ENCODE data around the gene PDGFB. TPM values are rescaled to one million over a fixed set of nuclear protein-coding genes. Genes with fewer than 3 reads are reported as not detected.

Gene PDGFB
- total RNA-seq, 2 donors from 2014 or later = 5.9 to 10.4 TPM

GRCh38 chr22:39233710-39234471 lies 10.9 kb downstream of the PDGFB start:
- no peaks in the 10 kb centered on the region for H3K9me3 ChIP-seq (ENCODE audit: control insufficient read depth, low read length)
- peaks cover 34% of the 10 kb centered on the region for H3K4me1 Mint-ChIP-seq

DNA sequence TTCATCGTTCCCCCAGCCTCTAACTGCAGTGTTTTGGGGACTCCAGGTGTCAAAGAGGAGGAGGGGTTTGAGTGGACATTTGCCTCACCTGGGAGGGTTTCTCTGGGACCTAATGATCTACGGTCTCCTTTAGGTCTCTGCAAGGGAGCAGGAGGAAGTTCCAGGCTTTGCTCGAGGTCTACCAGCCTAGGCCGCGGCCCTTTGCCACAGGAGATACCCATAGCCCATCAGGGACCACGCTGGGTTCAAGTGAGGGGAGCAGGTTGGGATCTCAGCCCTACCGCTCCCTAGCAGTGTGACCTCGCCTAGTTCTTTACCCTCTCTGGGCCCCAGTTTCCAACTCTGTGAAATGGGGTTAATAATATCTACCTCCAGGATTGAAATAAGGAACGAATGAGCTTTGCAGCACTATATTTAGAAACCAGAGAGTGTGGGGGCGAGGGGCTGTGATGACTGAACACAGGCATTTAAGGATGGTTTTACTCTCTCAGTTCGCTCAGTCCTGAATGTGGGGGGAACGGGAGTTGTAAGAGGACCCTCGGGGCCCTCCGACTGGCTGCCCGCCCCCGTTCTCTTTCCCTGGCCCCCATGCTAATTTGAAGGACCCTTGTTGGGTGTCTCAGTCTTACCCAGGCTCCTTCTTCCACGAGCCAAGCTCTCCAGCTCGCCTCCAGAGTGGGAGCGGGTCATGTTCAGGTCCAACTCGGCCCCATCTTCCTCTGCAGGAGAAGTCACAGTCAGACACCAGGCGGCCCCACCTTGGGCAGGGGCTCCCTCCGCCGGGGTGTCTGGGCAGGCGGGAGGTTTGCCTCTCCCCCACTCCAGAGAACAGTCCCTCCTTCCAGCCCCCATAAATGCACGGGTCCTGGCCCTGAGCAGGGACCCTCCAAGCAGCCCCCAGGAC lies 11.7 kb downstream of the PDGFB start:
- 92 to 98% methylated on average over 15 to 25 of the region's 25 CpGs for WGBS, 2 experiments (ENCODE audit: insufficient coverage in 1 of 2, insufficient read length in 1 of 2)
- no peaks in the 10 kb centered on the region for H3K27me3 ChIP-seq (ENCODE audit: control insufficient read depth, insufficient read depth, low read length, poor library complexity, severe bottlenecking)
- H3K27me3 Mint-ChIP-seq (ENCODE audit: insufficient read depth) = no peaks in the 10 kb centered on the region
- peaks cover 14% of the 10 kb centered on the region for H3K4me1 ChIP-seq (ENCODE audit: control insufficient read depth, insufficient read depth, low read length)
- H3K27ac ChIP-seq (ENCODE audit: low read depth, low read length) = peak overlapping the region; percentile 36
- H3K9me3 ChIP-seq (ENCODE audit: control insufficient read depth, low read length) = no peaks in the 10 kb centered on the region
- H3K4me3 ChIP-seq (ENCODE audit: low read length) = no peak overlapping the region
- peaks cover 8% of the 10 kb centered on the region for H3K36me3 Mint-ChIP-seq (ENCODE audit: low read depth)
- DNase-seq = no peak
- no peaks in the 10 kb centered on the region for H3K36me3 ChIP-seq (ENCODE audit: control insufficient read depth, insufficient read depth, low read length)
- peaks cover 34% of the 10 kb centered on the region for H3K4me1 Mint-ChIP-seq
- H3K9me3 Mint-ChIP-seq = no peaks in the 10 kb centered on the region
- no peak overlapping the region for H3K27ac Mint-ChIP-seq
- no peak overlapping the region for H3K9ac ChIP-seq (ENCODE audit: extremely low read depth, low read length, poor library complexity, severe bottlenecking)
- H3K4me3 Mint-ChIP-seq = no peak overlapping the region
- no peak for TF ChIP-seq CTCF (conservative IDR thresholded peaks at IDR 0.05)

More at GRCh38 chr22:39233710-39234471, 10.9 kb downstream of the PDGFB start:
- Histone ChIP-seq H3K27ac (ENCODE audit: low read depth, low read length) (peak overlapping the region; percentile 73), H3K4me1 (ENCODE audit: control insufficient read depth, insufficient read depth, low read length) (peaks cover 14% of the 10 kb centered on the region), H3K36me3 (ENCODE audit: control insufficient read depth, insufficient read depth, low read length) (no peaks in the 10 kb centered on the region), H3K27me3 (ENCODE audit: control insufficient read depth, insufficient read depth, low read length, poor library complexity, severe bottlenecking) (no peaks in the 10 kb centered on the region), H3K9ac (ENCODE audit: extremely low read depth, low read length, poor library complexity, severe bottlenecking) (no peak overlapping the region), H3K4me3 (ENCODE audit: low read length) (no peak overlapping the region)
- Mint-ChIP-seq H3K4me3 (no peak overlapping the region), H3K9me3 (no peaks in the 10 kb centered on the region), H3K27ac (peak overlapping the region; percentile 5), H3K27me3 (ENCODE audit: insufficient read depth) (no peaks in the 10 kb centered on the region), H3K36me3 (ENCODE audit: low read depth) (peaks cover 7% of the 10 kb centered on the region)
- 72 to 80% methylated on average over 5 to 16 of the region's 16 CpGs for whole genome bisulfite sequencing, 2 experiments (ENCODE audit: insufficient coverage in 1 of 2, insufficient read length in 1 of 2)
- TF ChIP-seq CTCF (conservative IDR thresholded peaks at IDR 0.05) = no peak
- DNase-seq = no peak

DNA sequence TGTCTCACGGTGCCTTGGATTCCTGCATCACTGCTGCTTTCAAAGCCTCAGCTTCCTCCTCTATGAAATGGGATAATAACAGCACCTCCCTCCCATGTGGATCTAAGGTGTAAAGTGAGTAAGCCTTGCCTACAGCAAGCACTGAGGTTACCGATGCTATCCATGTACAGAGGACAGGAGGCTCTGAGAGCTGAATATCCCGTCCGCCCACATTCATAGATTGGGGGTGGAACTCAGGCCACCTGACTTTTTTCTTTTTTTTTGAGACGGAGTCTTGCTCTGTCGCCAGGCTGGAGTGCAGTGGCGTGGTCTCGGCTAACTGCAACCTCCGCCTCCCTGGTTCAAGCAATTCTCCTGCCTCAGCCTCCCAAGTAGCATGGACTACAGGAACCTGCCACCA lies 12.5 kb downstream of the PDGFB start:
- Histone ChIP-seq H3K36me3 (ENCODE audit: control insufficient read depth, insufficient read depth, low read length) (no peaks in the 10 kb centered on the region), H3K4me1 (ENCODE audit: control insufficient read depth, insufficient read depth, low read length) (peaks cover 11% of the 10 kb centered on the region), H3K27me3 (ENCODE audit: control insufficient read depth, insufficient read depth, low read length, poor library complexity, severe bottlenecking) (no peaks in the 10 kb centered on the region), H3K9ac (ENCODE audit: extremely low read depth, low read length, poor library complexity, severe bottlenecking) (no peak overlapping the region), H3K9me3 (ENCODE audit: control insufficient read depth, low read length) (no peaks in the 10 kb centered on the region), H3K4me3 (ENCODE audit: low read length) (no peak overlapping the region), H3K27ac (ENCODE audit: low read depth, low read length) (no peak overlapping the region)
- 92 to 100% methylated on average over 6 to 9 of the region's 9 CpGs for WGBS, 2 experiments (ENCODE audit: insufficient coverage in 1 of 2, insufficient read length in 1 of 2)
- no peaks in the 10 kb centered on the region for H3K27me3 Mint-ChIP-seq (ENCODE audit: insufficient read depth)
- H3K9me3 Mint-ChIP-seq = no peaks in the 10 kb centered on the region
- H3K27ac Mint-ChIP-seq = no peak overlapping the region
- TF ChIP-seq CTCF (conservative IDR thresholded peaks at IDR 0.05) = no peak
- H3K36me3 Mint-ChIP-seq (ENCODE audit: low read depth) = peaks cover 15% of the 10 kb centered on the region
- no peak overlapping the region for H3K4me3 Mint-ChIP-seq
- DNase-seq = no peak
- H3K4me1 Mint-ChIP-seq = peaks cover 29% of the 10 kb centered on the region
